Adrenal gland (tissue), 5 donors: ENCODE measurements around the gene KIF16B.

ENCODE experiments used
- POLR2A ChIP-seq, 2 donors: fragments of 450-650 bp; IDR thresholded peaks; one replicate each; pipeline ENCODE4 v1.6.1; 2017; ENCODE audit warnings: antibody characterized with exemption in 2 of 2, mild to moderate bottlenecking in 2 of 2, moderate library complexity in 1 of 2
- TF ChIP-seq, protein P1 (sequence below), 6 experiments: fragments of 450-650 bp in 4 of 6; fragments of 200-600 bp in 2 of 6; sonication (generic) in 1 of 6; IDR thresholded peaks; 1 replicate in 5 of 6; 2 replicates in 1 of 6; pipeline versions ENCODE4 v1.5.1 to v1.8.0; 2016 to 2021; ENCODE audit warnings: antibody characterized with exemption in 6 of 6, mild to moderate bottlenecking in 2 of 6, moderate library complexity in 1 of 6
- donor health status: DM: no; HTN: no; CAD: no.

DNA sequence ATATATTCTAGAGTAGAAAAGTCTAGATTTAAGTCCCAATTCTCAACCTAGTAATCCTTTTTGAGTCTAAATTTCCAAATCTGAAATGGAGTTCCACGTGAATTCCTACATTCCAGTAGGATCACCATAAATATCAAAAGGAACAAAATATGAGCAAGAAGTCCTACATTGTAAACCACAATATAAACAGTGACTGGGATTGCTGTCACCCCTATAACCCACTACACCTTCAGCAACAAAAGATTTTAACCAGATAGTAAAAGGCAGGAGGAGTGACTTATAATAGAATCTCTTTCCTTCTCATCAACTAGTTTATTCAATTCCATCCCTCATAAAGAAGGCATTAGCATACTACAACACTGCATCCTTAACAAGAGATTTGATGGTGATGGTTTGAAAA is 210.6 kb downstream of the KIF16B start:
- TF ChIP-seq, protein P1, sequence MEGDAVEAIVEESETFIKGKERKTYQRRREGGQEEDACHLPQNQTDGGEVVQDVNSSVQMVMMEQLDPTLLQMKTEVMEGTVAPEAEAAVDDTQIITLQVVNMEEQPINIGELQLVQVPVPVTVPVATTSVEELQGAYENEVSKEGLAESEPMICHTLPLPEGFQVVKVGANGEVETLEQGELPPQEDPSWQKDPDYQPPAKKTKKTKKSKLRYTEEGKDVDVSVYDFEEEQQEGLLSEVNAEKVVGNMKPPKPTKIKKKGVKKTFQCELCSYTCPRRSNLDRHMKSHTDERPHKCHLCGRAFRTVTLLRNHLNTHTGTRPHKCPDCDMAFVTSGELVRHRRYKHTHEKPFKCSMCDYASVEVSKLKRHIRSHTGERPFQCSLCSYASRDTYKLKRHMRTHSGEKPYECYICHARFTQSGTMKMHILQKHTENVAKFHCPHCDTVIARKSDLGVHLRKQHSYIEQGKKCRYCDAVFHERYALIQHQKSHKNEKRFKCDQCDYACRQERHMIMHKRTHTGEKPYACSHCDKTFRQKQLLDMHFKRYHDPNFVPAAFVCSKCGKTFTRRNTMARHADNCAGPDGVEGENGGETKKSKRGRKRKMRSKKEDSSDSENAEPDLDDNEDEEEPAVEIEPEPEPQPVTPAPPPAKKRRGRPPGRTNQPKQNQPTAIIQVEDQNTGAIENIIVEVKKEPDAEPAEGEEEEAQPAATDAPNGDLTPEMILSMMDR (IDR thresholded peaks at IDR 0.05) = no peak
- no peak for TF ChIP-seq POLR2A (IDR thresholded peaks at IDR 0.05)
